Neural progenitor cell (in vitro differentiated cells): ENCODE results near the gene NT5C.

Source experiments
- EZH2 ChIP-seq: fragments of 200-600 bp; sonication (generic); IDR thresholded peaks from 2 replicates; pipeline ENCODE4 v1.6.1; 2017; ENCODE audit warnings: antibody characterized with exemption, mild to moderate bottlenecking, moderate library complexity
- EZH2phosphoT487 ChIP-seq: fragments of 200-600 bp; sonication (generic); IDR thresholded peaks from 2 replicates; pipeline ENCODE4 v1.6.1; 2017; ENCODE audit warnings: antibody characterized with exemption
- TF ChIP-seq, protein P1 (sequence below): fragments of 200-600 bp; sonication (generic); IDR thresholded peaks from 2 replicates; pipeline ENCODE4 v1.5.1; 2017; ENCODE audit warnings: antibody characterized with exemption, mild to moderate bottlenecking

- TF ChIP-seq, protein P1, sequence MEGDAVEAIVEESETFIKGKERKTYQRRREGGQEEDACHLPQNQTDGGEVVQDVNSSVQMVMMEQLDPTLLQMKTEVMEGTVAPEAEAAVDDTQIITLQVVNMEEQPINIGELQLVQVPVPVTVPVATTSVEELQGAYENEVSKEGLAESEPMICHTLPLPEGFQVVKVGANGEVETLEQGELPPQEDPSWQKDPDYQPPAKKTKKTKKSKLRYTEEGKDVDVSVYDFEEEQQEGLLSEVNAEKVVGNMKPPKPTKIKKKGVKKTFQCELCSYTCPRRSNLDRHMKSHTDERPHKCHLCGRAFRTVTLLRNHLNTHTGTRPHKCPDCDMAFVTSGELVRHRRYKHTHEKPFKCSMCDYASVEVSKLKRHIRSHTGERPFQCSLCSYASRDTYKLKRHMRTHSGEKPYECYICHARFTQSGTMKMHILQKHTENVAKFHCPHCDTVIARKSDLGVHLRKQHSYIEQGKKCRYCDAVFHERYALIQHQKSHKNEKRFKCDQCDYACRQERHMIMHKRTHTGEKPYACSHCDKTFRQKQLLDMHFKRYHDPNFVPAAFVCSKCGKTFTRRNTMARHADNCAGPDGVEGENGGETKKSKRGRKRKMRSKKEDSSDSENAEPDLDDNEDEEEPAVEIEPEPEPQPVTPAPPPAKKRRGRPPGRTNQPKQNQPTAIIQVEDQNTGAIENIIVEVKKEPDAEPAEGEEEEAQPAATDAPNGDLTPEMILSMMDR: no peak
- TF ChIP-seq EZH2 (no peak), EZH2phosphoT487 (no peak)
These were observed 42.0 kb upstream of the NT5C start for GRCh38 chr17:75173526-75173925.
